ENCODE data around the gene CPTP. TPM values are rescaled to one million over a fixed set of nuclear protein-coding genes. Genes with fewer than 3 reads are reported as not detected.

Gene CPTP
- total RNA-seq, 2 donors from 2014 or later = 16.8 to 22.3 TPM

- Mint-ChIP-seq H3K36me3 (ENCODE audit: low read depth) (no peaks in the 10 kb centered on the region), H3K9me3 (no peaks in the 10 kb centered on the region), H3K4me1 (no peaks in the 10 kb centered on the region), H3K4me3 (no peak overlapping the region), H3K27ac (no peak overlapping the region), H3K27me3 (no peaks in the 10 kb centered on the region)
- no peak for ATAC-seq (replicated peaks)
These were observed 5.0 kb downstream of the CPTP start for GRCh38 chr1:1329304-1330210.

DNA sequence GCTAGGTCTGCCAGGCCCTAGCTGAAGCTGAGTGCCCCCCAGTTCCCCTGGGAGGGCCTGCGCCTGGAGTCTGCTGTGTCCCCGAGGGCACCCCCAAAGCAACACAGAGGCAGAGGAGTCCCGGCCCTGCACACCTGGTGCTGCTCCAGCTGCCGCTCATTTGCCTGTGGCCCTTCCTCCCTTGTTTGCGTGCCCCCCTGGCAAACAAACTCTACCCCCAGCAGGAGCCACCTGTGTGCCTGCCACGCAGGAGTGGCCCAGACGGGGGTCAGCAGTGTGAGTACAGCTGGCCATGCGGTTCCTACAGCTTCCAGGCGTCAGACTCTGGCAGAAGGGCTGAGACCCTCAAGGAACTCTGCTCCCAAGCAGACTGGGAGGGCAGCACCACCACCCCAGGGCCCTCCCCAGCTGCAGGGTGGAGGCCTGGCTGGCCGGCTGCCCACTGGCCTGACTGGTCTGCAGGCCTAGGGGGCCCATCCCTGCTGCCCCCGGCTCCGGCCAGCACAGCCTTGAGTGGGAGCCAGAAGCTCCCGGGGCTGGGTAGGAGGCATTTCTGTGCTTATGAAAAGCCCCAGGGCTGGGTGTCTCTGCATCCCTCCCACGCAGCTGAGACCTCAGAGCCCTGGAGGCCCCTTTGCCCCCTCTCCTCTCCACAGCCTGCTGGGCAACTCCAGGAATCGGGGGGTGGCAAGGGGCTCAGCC, 5.9 kb downstream of the CPTP start:
- Mint-ChIP-seq H3K4me3 (no peak overlapping the region), H3K27ac (no peak overlapping the region), H3K36me3 (ENCODE audit: low read depth) (no peaks in the 10 kb centered on the region), H3K9me3 (no peaks in the 10 kb centered on the region), H3K27me3 (no peaks in the 10 kb centered on the region), H3K4me1 (no peaks in the 10 kb centered on the region)
- ATAC-seq (replicated peaks) = no peak

DNA sequence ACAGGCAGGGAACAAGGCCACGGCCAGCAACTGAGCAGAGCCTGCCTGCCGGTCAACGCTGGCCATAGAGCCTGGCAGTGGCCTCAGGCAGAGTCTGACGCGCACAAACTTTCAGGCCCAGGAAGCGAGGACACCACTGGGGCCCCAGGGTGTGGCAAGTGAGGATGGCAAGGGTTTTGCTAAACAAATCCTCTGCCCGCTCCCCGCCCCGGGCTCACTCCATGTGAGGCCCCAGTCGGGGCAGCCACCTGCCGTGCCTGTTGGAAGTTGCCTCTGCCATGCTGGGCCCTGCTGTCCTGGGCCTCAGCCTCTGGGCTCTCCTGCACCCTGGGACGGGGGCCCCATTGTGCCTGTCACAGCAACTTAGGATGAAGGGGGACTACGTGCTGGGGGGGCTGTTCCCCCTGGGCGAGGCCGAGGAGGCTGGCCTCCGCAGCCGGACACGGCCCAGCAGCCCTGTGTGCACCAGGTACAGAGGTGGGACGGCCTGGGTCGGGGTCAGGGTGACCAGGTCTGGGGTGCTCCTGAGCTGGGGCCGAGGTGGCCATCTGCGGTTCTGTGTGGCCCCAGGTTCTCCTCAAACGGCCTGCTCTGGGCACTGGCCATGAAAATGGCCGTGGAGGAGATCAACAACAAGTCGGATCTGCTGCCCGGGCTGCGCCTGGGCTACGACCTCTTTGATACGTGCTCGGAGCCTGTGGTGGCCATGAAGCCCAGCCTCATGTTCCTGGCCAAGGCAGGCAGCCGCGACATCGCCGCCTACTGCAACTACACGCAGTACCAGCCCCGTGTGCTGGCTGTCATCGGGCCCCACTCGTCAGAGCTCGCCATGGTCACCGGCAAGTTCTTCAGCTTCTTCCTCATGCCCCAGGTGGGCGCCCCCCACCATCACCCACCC, 6.7 kb downstream of the CPTP start, which contains the start of gene TAS1R3:
TAS1R3 (plus strand) TSS at position 213 of the 898 bp plus-strand sequence; CDS start at position 279, 66 bp downstream.
- Mint-ChIP-seq H3K9me3 (no peaks in the 10 kb centered on the region), H3K4me1 (no peaks in the 10 kb centered on the region), H3K36me3 (ENCODE audit: low read depth) (no peaks in the 10 kb centered on the region), H3K27ac (no peak within 1 kb of the TSS), H3K4me3 (no peak within 1 kb of the TSS), H3K27me3 (no peaks in the 10 kb centered on the region)
- ATAC-seq (replicated peaks) = no peak

GRCh38 chr1:1332031-1332755, 7.6 kb downstream of the CPTP start:
- no peaks in the 10 kb centered on the region for H3K27me3 Mint-ChIP-seq
- no peak overlapping the region for H3K27ac Mint-ChIP-seq
- ATAC-seq (replicated peaks) = no peak
- H3K9me3 Mint-ChIP-seq = no peaks in the 10 kb centered on the region
- H3K4me3 Mint-ChIP-seq = no peak overlapping the region
- no peaks in the 10 kb centered on the region for H3K4me1 Mint-ChIP-seq
- no peaks in the 10 kb centered on the region for H3K36me3 Mint-ChIP-seq (ENCODE audit: low read depth)

DNA sequence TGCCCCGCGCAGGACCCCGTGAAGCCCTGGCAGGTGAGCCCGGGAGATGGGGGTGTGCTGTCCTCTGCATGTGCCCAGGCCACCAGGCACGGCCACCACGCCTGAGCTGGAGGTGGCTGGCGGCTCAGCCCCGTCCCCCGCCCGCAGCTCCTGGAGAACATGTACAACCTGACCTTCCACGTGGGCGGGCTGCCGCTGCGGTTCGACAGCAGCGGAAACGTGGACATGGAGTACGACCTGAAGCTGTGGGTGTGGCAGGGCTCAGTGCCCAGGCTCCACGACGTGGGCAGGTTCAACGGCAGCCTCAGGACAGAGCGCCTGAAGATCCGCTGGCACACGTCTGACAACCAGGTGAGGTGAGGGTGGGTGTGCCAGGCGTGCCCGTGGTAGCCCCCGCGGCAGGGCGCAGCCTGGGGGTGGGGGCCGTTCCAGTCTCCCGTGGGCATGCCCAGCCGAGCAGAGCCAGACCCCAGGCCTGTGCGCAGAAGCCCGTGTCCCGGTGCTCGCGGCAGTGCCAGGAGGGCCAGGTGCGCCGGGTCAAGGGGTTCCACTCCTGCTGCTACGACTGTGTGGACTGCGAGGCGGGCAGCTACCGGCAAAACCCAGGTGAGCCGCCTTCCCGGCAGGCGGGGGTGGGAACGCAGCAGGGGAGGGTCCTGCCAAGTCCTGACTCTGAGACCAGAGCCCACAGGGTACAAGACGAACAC, 8.3 kb downstream of the CPTP start:
- no peak overlapping the region for H3K4me3 Mint-ChIP-seq
- no peaks in the 10 kb centered on the region for H3K27me3 Mint-ChIP-seq
- no peak for ATAC-seq (replicated peaks)
- H3K9me3 Mint-ChIP-seq = no peaks in the 10 kb centered on the region
- no peak overlapping the region for H3K27ac Mint-ChIP-seq
- H3K36me3 Mint-ChIP-seq (ENCODE audit: low read depth) = no peaks in the 10 kb centered on the region
- no peaks in the 10 kb centered on the region for H3K4me1 Mint-ChIP-seq

GRCh38 chr1:1333551-1334241, 9.1 kb downstream of the CPTP start:
- no peaks in the 10 kb centered on the region for H3K36me3 Mint-ChIP-seq (ENCODE audit: low read depth)
- no peak for ATAC-seq (replicated peaks)
- H3K4me3 Mint-ChIP-seq = no peak overlapping the region
- no peaks in the 10 kb centered on the region for H3K4me1 Mint-ChIP-seq
- no peak overlapping the region for H3K27ac Mint-ChIP-seq
- no peaks in the 10 kb centered on the region for H3K9me3 Mint-ChIP-seq
- H3K27me3 Mint-ChIP-seq = no peaks in the 10 kb centered on the region

DNA sequence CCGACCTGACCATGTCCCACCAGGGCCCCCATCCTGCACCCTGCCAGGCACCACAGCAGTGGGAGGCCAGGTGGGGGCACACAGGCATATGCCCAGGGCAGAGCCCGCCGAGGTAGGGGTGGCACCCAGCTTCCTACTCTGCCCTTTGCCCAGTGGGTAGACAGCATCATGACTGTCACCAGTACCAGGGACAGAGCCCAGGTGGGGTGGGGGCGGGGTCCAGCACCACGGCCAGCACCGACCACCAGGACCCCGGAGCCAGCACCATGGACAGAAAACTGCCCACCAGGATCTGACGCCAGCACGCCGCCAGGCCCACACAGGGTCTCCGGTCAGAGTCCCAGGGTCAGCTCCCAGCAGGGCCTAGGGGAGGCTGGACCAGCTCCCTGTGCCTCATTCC, 10.2 kb downstream of the CPTP start:
- Mint-ChIP-seq H3K9me3 (no peaks in the 10 kb centered on the region), H3K36me3 (ENCODE audit: low read depth) (no peaks in the 10 kb centered on the region), H3K27me3 (no peaks in the 10 kb centered on the region), H3K4me3 (no peak overlapping the region), H3K27ac (no peak overlapping the region), H3K4me1 (no peaks in the 10 kb centered on the region)
- ATAC-seq (replicated peaks) = no peak

DNA sequence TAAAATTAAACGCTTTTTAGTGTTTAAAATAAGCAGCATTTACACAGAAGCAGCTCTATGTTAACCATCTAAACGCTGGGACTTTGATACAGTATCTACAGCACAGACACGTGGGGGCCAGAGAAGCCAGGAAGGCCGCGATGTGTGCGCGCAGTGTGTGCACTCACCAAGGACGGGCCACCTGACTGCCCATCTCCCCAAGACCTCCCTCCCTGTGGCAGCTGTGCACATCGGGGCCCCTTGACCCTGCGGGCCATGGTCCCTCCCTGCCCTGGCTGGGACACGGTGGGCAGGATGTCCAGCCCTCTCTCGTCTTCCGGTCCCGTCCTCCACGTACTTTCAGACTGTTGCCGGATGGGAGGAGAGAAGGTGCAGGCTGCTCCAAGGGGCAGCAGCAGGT, 10.7 kb downstream of the CPTP start:
- H3K4me3 Mint-ChIP-seq = no peak overlapping the region

DNA sequence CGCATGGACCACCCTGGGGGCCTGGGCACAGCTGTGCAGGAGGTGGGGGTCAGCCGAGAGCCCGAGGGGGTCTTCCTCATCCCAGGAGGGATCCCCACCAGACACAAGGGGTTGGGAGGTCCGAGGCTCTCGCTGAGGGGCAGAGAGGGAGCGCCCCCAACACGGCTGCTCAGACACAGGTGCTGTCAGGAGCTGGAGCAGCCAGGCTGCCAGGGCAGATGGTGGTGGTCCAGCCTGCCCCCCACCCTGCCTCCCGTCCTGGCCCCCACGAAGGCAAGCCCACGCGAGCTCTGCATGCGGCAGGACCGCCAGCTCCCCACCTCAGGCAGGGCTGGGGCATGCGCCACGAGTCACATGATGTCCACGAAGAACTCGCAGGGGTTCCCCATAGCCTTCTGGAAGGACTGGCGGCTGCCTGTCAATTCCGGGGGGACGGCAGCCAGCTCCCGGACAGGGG, 11.2 kb downstream of the CPTP start:
- Mint-ChIP-seq H3K4me1 (no peaks in the 10 kb centered on the region), H3K36me3 (ENCODE audit: low read depth) (peaks cover 6% of the 10 kb centered on the region), H3K9me3 (no peaks in the 10 kb centered on the region), H3K27ac (no peak overlapping the region), H3K27me3 (no peaks in the 10 kb centered on the region), H3K4me3 (no peak overlapping the region)
- no peak for ATAC-seq (replicated peaks)

More for the DNA sequence above, 10.7 kb downstream of the CPTP start:
- H3K4me1 Mint-ChIP-seq = no peaks in the 10 kb centered on the region
- no peaks in the 10 kb centered on the region for H3K9me3 Mint-ChIP-seq
- H3K27ac Mint-ChIP-seq = no peak overlapping the region
- H3K36me3 Mint-ChIP-seq (ENCODE audit: low read depth) = peaks cover under 1% of the 10 kb centered on the region
- H3K27me3 Mint-ChIP-seq = no peaks in the 10 kb centered on the region
- ATAC-seq (replicated peaks) = no peak

GRCh38 chr1:1336446-1336845, 11.8 kb downstream of the CPTP start:
- Mint-ChIP-seq H3K27ac (no peak overlapping the region), H3K4me1 (no peaks in the 10 kb centered on the region), H3K4me3 (no peak overlapping the region), H3K36me3 (ENCODE audit: low read depth) (peaks cover 10% of the 10 kb centered on the region), H3K27me3 (no peaks in the 10 kb centered on the region), H3K9me3 (no peaks in the 10 kb centered on the region)
- no peak for ATAC-seq (replicated peaks)

DNA sequence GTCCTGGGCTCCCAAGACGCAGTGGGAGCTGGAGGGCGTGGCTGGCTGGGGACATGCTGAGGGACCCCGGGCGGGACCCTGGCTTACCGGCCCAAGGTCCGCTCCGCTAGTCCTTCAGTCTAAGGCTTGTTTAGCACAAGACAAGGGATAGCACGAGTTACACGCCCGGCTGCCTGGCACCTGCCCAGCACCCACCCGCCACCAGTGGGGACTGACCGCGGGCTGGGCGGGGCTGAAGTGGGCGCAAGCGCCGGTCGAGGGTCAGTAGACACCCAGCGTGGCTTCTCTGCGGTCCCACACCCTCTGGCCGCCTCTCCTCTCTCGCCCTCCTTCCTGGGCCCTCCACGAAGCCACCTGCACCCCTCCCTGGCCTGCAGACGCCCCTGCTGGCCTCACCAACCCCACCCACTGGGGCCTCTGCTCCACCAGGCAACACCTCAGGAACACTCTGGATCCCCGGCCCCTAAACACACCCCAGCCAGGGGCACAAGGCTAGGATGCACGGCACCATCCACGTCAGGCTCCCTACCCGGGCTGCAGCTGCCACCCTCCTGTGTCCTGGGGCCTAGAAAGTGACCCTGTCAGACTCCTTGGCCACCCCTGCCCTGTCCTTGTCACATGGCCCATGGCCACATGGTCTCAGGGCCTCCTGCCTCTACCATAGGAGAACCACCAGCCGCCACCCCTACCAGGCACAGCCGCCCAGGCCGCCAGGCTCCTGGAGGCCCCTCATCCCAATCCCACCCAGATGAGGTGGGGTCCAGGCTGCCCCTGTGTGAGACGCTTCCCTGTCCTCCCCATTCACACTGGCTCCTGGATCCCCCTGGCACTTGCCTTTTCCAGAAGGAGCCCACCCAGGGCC, 12.6 kb downstream of the CPTP start:
- no peaks in the 10 kb centered on the region for H3K4me1 Mint-ChIP-seq
- H3K36me3 Mint-ChIP-seq (ENCODE audit: low read depth) = peaks cover 10% of the 10 kb centered on the region
- no peak for ATAC-seq (replicated peaks)
- no peak overlapping the region for H3K4me3 Mint-ChIP-seq
- H3K27me3 Mint-ChIP-seq = no peaks in the 10 kb centered on the region
- H3K9me3 Mint-ChIP-seq = no peaks in the 10 kb centered on the region
- no peak overlapping the region for H3K27ac Mint-ChIP-seq

- Mint-ChIP-seq H3K27me3 (no peaks in the 10 kb centered on the region), H3K9me3 (no peaks in the 10 kb centered on the region), H3K4me1 (no peaks in the 10 kb centered on the region), H3K27ac (no peak overlapping the region), H3K4me3 (no peak overlapping the region), H3K36me3 (ENCODE audit: low read depth) (peaks cover 10% of the 10 kb centered on the region)
- peak; percentile 73 for ATAC-seq (replicated peaks)
These were observed 13.2 kb downstream of the CPTP start for GRCh38 chr1:1337793-1338147.
